IMR-90 (cell line): Measurements from ENCODE around the gene SPC25.

Source experiments
- BHLHE40 ChIP-seq: fragments of 150-350 bp; IDR thresholded peaks from 2 replicates; pipeline ENCODE4 v1.6.1; 2016; ENCODE audit warnings: mild to moderate bottlenecking, low read depth, low read length
- CEBPB ChIP-seq: IDR thresholded peaks from 2 replicates; pipeline ENCODE4 v1.6.1; 2012; ENCODE audit warnings: low read depth, low read length, improper control_type of control experiment
- CTCF ChIP-seq: conservative IDR thresholded peaks from 2 replicates; pipeline ENCODE4 v1.5.1; 2012; ENCODE audit warnings: mild to moderate bottlenecking, low read depth, low read length, improper control_type of control experiment
- ELK1 ChIP-seq: fragments of 150-350 bp; IDR thresholded peaks from 2 replicates; pipeline ENCODE4 v1.6.1; 2016; ENCODE audit warnings: low read depth, mild to moderate bottlenecking, low read length, moderate library complexity, borderline replicate concordance
- FOS ChIP-seq: fragments of 150-350 bp; IDR thresholded peaks from 2 replicates; pipeline ENCODE4 v1.6.1; 2016; ENCODE audit warnings: low read depth, low read length
- MAFK ChIP-seq: IDR thresholded peaks from 2 replicates; pipeline ENCODE4 v1.6.1; 2012; ENCODE audit warnings: low read depth, low read length, improper control_type of control experiment
- POLR2A ChIP-seq: IDR thresholded peaks from 2 replicates; pipeline ENCODE4 v1.6.1; 2012; ENCODE audit warnings: mild to moderate bottlenecking, low read depth, low read length
- RCOR1 ChIP-seq: IDR thresholded peaks from 2 replicates; pipeline ENCODE4 v1.6.1; 2012; ENCODE audit warnings: mild to moderate bottlenecking, low read length, improper control_type of control experiment; ENCODE audit not compliant: insufficient replicate concordance
- RFX5 ChIP-seq: IDR thresholded peaks from 2 replicates; pipeline ENCODE4 v1.8.0; 2012; ENCODE audit warnings: low read depth, mild to moderate bottlenecking, low read length, moderate library complexity
- USF2 ChIP-seq: fragments of 150-350 bp; IDR thresholded peaks from 2 replicates; pipeline ENCODE4 v1.6.1; 2017; ENCODE audit warnings: mild to moderate bottlenecking, antibody characterized with exemption, low read length, low read depth

- TF ChIP-seq POLR2A (no peak), CTCF (no peak), MAFK (no peak), USF2 (no peak), RCOR1 (no peak), RFX5 (no peak), FOS (no peak), ELK1 (no peak), BHLHE40 (no peak), CEBPB (no peak)
These were observed 68.7 kb downstream of the SPC25 start for GRCh38 chr2:168821577-168821976.
